Liver (tissue), 9 donors: Measurements from ENCODE around the gene OXNAD1. TPM values are rescaled to one million over a fixed set of nuclear protein-coding genes. Genes with fewer than 3 reads are reported as not detected.

ENCODE experiments used
- DNase-seq: peaks from one replicate; pipeline ENCODE4 v3.0.0-alpha.2; 2017; ENCODE audit warnings: low spot score
- H3K27ac ChIP-seq, 2 donors: one replicate each; pipeline ENCODE4 v1.7.0; 2013; ENCODE audit warnings: inconsistent platforms in 2 of 2, low read length in 2 of 2, control low read depth in 1 of 2, low read depth in 1 of 2, mild to moderate bottlenecking in 1 of 2
- H3K27me3 ChIP-seq, 4 donors: one replicate each; pipeline versions ENCODE4 v1.6.1 to v1.7.0; 2013; ENCODE audit warnings: low read length in 3 of 4, inconsistent platforms in 1 of 4, mild to moderate bottlenecking in 1 of 4, moderate library complexity in 1 of 4; ENCODE audit not compliant: control insufficient read depth in 4 of 4, insufficient read depth in 4 of 4
- H3K36me3 ChIP-seq, 4 donors: one replicate each; pipeline versions ENCODE4 v1.6.1 to v1.7.0; 2013; ENCODE audit warnings: low read length in 3 of 4, mild to moderate bottlenecking in 3 of 4, low read depth in 1 of 4, moderate library complexity in 1 of 4; ENCODE audit not compliant: control insufficient read depth in 4 of 4, insufficient read depth in 3 of 4
- H3K4me1 ChIP-seq, 4 donors: one replicate each; pipeline versions ENCODE4 v1.6.1 to v1.7.0; 2013; ENCODE audit warnings: low read length in 3 of 4, mild to moderate bottlenecking in 3 of 4, moderate library complexity in 1 of 4; ENCODE audit not compliant: control insufficient read depth in 4 of 4, insufficient read depth in 4 of 4
- H3K4me3 ChIP-seq, 3 donors: one replicate each; pipeline versions ENCODE4 v1.6.1 to v1.7.0; 2013; ENCODE audit warnings: low read length in 3 of 3, control low read depth in 1 of 3, low read depth in 1 of 3, mild to moderate bottlenecking in 1 of 3
- H3K9ac ChIP-seq, 2 donors: one replicate each; pipeline ENCODE4 v1.7.0; 2013; ENCODE audit warnings: low read length in 2 of 2, mild to moderate bottlenecking in 2 of 2, moderate library complexity in 2 of 2, control low read depth in 1 of 2, low read depth in 1 of 2
- H3K9me3 ChIP-seq, 4 donors: one replicate each; pipeline versions ENCODE4 v1.6.1 to v1.7.0; 2013; ENCODE audit warnings: low read length in 3 of 4; ENCODE audit not compliant: control insufficient read depth in 4 of 4
- EGR1 ChIP-seq, 2 donors: IDR thresholded peaks; 2 replicates each; pipeline ENCODE4 v1.6.1; 2016 to 2018; ENCODE audit warnings: antibody characterized with exemption in 2 of 2, low read depth in 2 of 2
- FOXA1 ChIP-seq: IDR thresholded peaks from 2 replicates; pipeline ENCODE4 v1.6.1; 2016; ENCODE audit warnings: antibody characterized with exemption
- FOXA2 ChIP-seq: IDR thresholded peaks from 2 replicates; pipeline ENCODE4 v1.6.1; 2016; ENCODE audit warnings: antibody characterized with exemption
- GABPA ChIP-seq, 2 donors: IDR thresholded peaks in 1 of 2; conservative IDR thresholded peaks in 1 of 2; 2 replicates each; pipeline ENCODE4 v1.6.1; 2016; ENCODE audit warnings: antibody characterized with exemption in 2 of 2, mild to moderate bottlenecking in 1 of 2, moderate library complexity in 1 of 2
- HNF4A ChIP-seq, 2 donors: conservative IDR thresholded peaks; 2 replicates each; pipeline ENCODE4 v1.6.1; 2016; ENCODE audit warnings: antibody characterized with exemption in 2 of 2, mild to moderate bottlenecking in 2 of 2
- HNF4G ChIP-seq: IDR thresholded peaks from 2 replicates; pipeline ENCODE4 v1.6.1; 2016; ENCODE audit warnings: antibody characterized with exemption
- JUND ChIP-seq, 2 donors: IDR thresholded peaks; 2 replicates each; pipeline ENCODE4 v1.6.1; 2016; ENCODE audit warnings: antibody characterized with exemption in 2 of 2
- NR2F2 ChIP-seq: IDR thresholded peaks from 2 replicates; pipeline ENCODE4 v1.6.1; 2016; ENCODE audit warnings: antibody characterized with exemption
- RAD21 ChIP-seq, 2 donors: IDR thresholded peaks; 2 replicates each; pipeline ENCODE4 v1.6.1; 2016; ENCODE audit warnings: antibody characterized with exemption in 2 of 2, mild to moderate bottlenecking in 2 of 2
- RXRA ChIP-seq, 2 donors: IDR thresholded peaks; 2 replicates each; pipeline ENCODE4 v1.6.1; 2017 to 2018; ENCODE audit warnings: antibody characterized with exemption in 2 of 2, mild to moderate bottlenecking in 1 of 2
- SP1 ChIP-seq: IDR thresholded peaks from 2 replicates; pipeline ENCODE4 v1.6.1; 2018; ENCODE audit warnings: antibody characterized with exemption, mild to moderate bottlenecking
- TAF1 ChIP-seq: conservative IDR thresholded peaks from 2 replicates; pipeline ENCODE4 v1.6.1; 2016; ENCODE audit warnings: antibody characterized with exemption, mild to moderate bottlenecking
- YY1 ChIP-seq: IDR thresholded peaks from 2 replicates; pipeline ENCODE4 v1.6.1; 2016; ENCODE audit warnings: antibody characterized with exemption, mild to moderate bottlenecking
- WGBS: extraction: QIAGEN DNeasy Blood & Tissue Kit; methylation state at CpG from one replicate; pipeline ENCODE4 v1.1.7; 2013; 5-methylcytosine and 5-hydroxymethylcytosine counted together
- polyA plus RNA-seq, 2 donors: library from polyadenylated mRNA; stranded (reverse) in 1 of 2; unstranded in 1 of 2; fragments of 200-250 nt in 1 of 2; fragments of >200 nt in 1 of 2; fragmentation: Nextera tagmentation in 1 of 2; extraction: Ambion mirVana in 1 of 2; gene quantifications; one replicate each; pipeline versions ENCODE4 v1.2.1 to v1.2.3, GENCODE V29; 2013 to 2015
- total RNA-seq, 2 donors: library from RNA; depleted of rRNA; stranded (reverse); fragments of >200 nt; gene quantifications; one replicate each; pipeline ENCODE4 v1.2.3, GENCODE V29; 2014
- TF ChIP-seq, protein P1 (sequence below): IDR thresholded peaks from 2 replicates; pipeline ENCODE4 v1.6.1; 2016; ENCODE audit warnings: antibody characterized with exemption
- TF ChIP-seq, protein P2 (sequence below): IDR thresholded peaks from 2 replicates; pipeline ENCODE4 v1.6.1; 2016; ENCODE audit warnings: antibody characterized with exemption
- TF ChIP-seq, protein P3 (sequence below): IDR thresholded peaks from 2 replicates; pipeline ENCODE4 v1.6.1; 2016; ENCODE audit warnings: antibody characterized with exemption, mild to moderate bottlenecking
- TF ChIP-seq, protein P4 (sequence below): IDR thresholded peaks from 2 replicates; pipeline ENCODE4 v1.6.1; 2016; ENCODE audit warnings: antibody characterized with exemption
- TF ChIP-seq, protein P5 (sequence below): fragments of 150-350 bp; IDR thresholded peaks from 2 replicates; pipeline ENCODE4 v1.5.1; 2017; ENCODE audit warnings: improper control_type of control experiment, low read depth, low read length; ENCODE audit not compliant: missing input control
- donor health status: healthy.
- donor health status: healthy.
- donor health status: healthy.
- donor health status: healthy.
- donor health status: healthy.

OXNAD1 gene
- total and polyA plus RNA-seq, 4 donors: 9.3 to 24.6 (median 14.1) TPM

DNA sequence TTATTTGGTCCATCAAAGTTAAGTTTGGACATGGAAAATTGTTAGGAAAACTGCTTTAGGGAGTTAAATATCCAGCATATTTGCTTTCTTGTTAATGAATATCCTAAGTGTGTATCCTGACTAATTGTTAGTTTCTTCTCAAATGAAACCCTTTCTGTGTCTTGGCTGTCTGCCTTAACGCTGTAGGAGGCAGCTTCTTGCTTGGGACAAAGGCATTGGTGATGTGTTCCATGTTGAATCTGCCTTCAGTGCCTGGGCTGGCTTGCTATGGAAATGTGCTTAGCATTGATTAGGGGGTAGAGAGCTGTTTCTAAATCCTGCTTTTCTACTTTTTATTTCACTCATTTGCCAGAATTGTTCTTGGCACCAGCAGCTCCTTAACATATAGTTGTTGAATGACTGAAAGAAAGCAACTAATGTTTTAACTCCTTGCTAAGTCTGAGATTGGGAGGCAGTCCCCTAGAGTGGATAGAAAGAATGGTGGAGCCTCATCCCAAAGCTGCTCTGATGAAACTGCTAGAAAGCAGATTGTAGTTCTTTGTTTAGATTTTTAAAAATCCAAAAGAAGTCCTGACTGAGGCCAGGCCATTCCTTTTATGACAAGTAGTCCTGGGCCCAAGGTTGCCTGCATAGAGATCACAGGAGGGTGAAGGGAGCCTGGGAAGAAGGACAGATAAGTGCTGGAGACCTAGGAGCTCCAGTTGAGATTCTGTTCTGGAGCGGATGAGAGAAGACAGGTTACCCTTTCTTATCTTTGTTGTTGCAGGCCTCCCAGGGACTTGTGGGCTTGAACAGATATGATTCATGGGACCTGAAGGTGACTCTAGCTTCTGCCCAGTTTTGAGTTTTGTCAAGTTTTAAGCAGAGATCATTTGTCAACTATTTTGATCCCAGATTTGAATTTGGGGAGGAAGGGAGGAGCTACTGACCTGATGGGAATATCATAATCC, 39.3 kb downstream of the OXNAD1 start:
- 72% methylated on average over 2 of the region's 2 CpGs for WGBS
- TF ChIP-seq YY1 (peak; percentile 8), SP1 (no peak), GABPA (IDR thresholded peaks at IDR 0.05 in 1 of 2, conservative IDR thresholded peaks at IDR 0.05 in 1 of 2) (no peak), FOXA1 (no peak), HNF4G (no peak), RAD21 (IDR thresholded peaks at IDR 0.05) (no peak), JUND (IDR thresholded peaks at IDR 0.05) (no peak)
- TF ChIP-seq, protein P1, sequence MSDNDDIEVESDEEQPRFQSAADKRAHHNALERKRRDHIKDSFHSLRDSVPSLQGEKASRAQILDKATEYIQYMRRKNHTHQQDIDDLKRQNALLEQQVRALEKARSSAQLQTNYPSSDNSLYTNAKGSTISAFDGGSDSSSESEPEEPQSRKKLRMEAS: no peak
- peaks cover 0 to 7% (median 2%) of the 10 kb centered on the region in 4 donors for H3K36me3 ChIP-seq
- H3K27me3 ChIP-seq: no peaks in the 10 kb centered on the region
- H3K4me3 ChIP-seq: no peak overlapping the region
- DNase-seq: no peak
- H3K9me3 ChIP-seq: no peaks in the 10 kb centered on the region
- H3K4me1 ChIP-seq: peaks cover 4 to 23% (median 13%) of the 10 kb centered on the region in 4 donors
- H3K9ac ChIP-seq: no peak overlapping the region
- H3K27ac ChIP-seq: peak overlapping the region; percentile 57 to 61

DNA sequence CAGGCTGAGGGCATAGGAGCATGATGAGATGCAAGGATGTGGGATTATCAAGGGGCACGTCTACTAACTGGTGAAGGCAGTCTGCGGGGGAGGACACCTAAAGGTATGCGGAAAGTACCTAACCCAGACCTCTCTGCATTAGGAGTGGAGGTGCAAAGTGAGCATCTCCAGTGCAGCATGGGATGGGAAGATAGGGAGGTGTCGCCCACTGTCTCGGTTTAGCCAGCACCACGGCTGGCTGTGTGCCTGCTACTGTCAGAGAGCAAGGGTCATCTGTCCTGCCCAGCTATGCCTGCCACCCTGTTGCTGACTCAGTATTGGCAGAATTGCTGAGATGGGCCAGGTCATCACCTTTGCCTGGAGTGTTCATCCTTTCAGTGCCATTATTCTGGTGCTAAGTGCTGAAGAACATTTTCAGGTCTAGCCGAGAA, 40.1 kb downstream of the OXNAD1 start:
- no peak for DNase-seq
- H3K27me3 ChIP-seq: no peaks in the 10 kb centered on the region
- peak overlapping the region; percentile 57 to 61 for H3K27ac ChIP-seq

More for the DNA sequence above, 40.1 kb downstream of the OXNAD1 start:
- peak; percentile 45 for TF ChIP-seq FOXA1
- no peak for TF ChIP-seq EGR1 (IDR thresholded peaks at IDR 0.05; ENCODE audit: low read depth in 2 of 2)
- TF ChIP-seq TAF1: no peak
- TF ChIP-seq, protein P2, sequence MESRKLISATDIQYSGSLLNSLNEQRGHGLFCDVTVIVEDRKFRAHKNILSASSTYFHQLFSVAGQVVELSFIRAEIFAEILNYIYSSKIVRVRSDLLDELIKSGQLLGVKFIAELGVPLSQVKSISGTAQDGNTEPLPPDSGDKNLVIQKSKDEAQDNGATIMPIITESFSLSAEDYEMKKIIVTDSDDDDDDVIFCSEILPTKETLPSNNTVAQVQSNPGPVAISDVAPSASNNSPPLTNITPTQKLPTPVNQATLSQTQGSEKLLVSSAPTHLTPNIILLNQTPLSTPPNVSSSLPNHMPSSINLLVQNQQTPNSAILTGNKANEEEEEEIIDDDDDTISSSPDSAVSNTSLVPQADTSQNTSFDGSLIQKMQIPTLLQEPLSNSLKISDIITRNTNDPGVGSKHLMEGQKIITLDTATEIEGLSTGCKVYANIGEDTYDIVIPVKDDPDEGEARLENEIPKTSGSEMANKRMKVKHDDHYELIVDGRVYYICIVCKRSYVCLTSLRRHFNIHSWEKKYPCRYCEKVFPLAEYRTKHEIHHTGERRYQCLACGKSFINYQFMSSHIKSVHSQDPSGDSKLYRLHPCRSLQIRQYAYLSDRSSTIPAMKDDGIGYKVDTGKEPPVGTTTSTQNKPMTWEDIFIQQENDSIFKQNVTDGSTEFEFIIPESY: no peak
- TF ChIP-seq, protein P3, sequence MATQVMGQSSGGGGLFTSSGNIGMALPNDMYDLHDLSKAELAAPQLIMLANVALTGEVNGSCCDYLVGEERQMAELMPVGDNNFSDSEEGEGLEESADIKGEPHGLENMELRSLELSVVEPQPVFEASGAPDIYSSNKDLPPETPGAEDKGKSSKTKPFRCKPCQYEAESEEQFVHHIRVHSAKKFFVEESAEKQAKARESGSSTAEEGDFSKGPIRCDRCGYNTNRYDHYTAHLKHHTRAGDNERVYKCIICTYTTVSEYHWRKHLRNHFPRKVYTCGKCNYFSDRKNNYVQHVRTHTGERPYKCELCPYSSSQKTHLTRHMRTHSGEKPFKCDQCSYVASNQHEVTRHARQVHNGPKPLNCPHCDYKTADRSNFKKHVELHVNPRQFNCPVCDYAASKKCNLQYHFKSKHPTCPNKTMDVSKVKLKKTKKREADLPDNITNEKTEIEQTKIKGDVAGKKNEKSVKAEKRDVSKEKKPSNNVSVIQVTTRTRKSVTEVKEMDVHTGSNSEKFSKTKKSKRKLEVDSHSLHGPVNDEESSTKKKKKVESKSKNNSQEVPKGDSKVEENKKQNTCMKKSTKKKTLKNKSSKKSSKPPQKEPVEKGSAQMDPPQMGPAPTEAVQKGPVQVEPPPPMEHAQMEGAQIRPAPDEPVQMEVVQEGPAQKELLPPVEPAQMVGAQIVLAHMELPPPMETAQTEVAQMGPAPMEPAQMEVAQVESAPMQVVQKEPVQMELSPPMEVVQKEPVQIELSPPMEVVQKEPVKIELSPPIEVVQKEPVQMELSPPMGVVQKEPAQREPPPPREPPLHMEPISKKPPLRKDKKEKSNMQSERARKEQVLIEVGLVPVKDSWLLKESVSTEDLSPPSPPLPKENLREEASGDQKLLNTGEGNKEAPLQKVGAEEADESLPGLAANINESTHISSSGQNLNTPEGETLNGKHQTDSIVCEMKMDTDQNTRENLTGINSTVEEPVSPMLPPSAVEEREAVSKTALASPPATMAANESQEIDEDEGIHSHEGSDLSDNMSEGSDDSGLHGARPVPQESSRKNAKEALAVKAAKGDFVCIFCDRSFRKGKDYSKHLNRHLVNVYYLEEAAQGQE: no peak
- TF ChIP-seq, protein P4, sequence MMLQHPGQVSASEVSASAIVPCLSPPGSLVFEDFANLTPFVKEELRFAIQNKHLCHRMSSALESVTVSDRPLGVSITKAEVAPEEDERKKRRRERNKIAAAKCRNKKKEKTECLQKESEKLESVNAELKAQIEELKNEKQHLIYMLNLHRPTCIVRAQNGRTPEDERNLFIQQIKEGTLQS: no peak
- TF ChIP-seq GABPA (IDR thresholded peaks at IDR 0.05 in 1 of 2, conservative IDR thresholded peaks at IDR 0.05 in 1 of 2): no peak
- TF ChIP-seq YY1: peak; percentile 77
- peak; percentile 48 to 58 for TF ChIP-seq RAD21 (IDR thresholded peaks at IDR 0.05)
- peak; percentile 91 to 92 for TF ChIP-seq RXRA (IDR thresholded peaks at IDR 0.05)
- TF ChIP-seq SP1: peak; percentile 73
- TF ChIP-seq JUND (IDR thresholded peaks at IDR 0.05): peak in 1 of 2 donors; percentile 79
- peak; percentile 79 to 89 for TF ChIP-seq HNF4A (conservative IDR thresholded peaks at IDR 0.05)
- peak; percentile 26 for TF ChIP-seq FOXA2
- TF ChIP-seq NR2F2: peak; percentile 79
- no peak for TF ChIP-seq HNF4G
- TF ChIP-seq, protein P5, sequence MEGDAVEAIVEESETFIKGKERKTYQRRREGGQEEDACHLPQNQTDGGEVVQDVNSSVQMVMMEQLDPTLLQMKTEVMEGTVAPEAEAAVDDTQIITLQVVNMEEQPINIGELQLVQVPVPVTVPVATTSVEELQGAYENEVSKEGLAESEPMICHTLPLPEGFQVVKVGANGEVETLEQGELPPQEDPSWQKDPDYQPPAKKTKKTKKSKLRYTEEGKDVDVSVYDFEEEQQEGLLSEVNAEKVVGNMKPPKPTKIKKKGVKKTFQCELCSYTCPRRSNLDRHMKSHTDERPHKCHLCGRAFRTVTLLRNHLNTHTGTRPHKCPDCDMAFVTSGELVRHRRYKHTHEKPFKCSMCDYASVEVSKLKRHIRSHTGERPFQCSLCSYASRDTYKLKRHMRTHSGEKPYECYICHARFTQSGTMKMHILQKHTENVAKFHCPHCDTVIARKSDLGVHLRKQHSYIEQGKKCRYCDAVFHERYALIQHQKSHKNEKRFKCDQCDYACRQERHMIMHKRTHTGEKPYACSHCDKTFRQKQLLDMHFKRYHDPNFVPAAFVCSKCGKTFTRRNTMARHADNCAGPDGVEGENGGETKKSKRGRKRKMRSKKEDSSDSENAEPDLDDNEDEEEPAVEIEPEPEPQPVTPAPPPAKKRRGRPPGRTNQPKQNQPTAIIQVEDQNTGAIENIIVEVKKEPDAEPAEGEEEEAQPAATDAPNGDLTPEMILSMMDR: no peak
- TF ChIP-seq, protein P1: peak; percentile 44
- no peak overlapping the region for H3K4me3 ChIP-seq
- 49% methylated on average over 7 of the region's 7 CpGs for WGBS
- H3K9me3 ChIP-seq: no peaks in the 10 kb centered on the region
- H3K9ac ChIP-seq: no peak overlapping the region
- peaks cover 4 to 23% (median 13%) of the 10 kb centered on the region in 4 donors for H3K4me1 ChIP-seq
- peaks cover 0 to 7% (median 2%) of the 10 kb centered on the region in 4 donors for H3K36me3 ChIP-seq
